H54 (cell line): ENCODE data around the gene DGKK.

Experiments used
- DNase-seq: peaks from one replicate; pipeline ENCODE4 v3.0.0; 2011; ENCODE audit warnings: low spot score, mixed read lengths; ENCODE audit not compliant: insufficient read length
- FAIRE-seq: peaks from 3 replicates; lab custom pipeline; 2011; peaks lifted over from hg19 to GRCh38; lab: Jason Lieb, UNC
- POLR2A ChIP-seq: IDR thresholded peaks from 2 replicates; pipeline ENCODE4 v1.6.1; 2011; ENCODE audit warnings: low read depth, mild to moderate bottlenecking, low read length

The DGKK gene, protein sequence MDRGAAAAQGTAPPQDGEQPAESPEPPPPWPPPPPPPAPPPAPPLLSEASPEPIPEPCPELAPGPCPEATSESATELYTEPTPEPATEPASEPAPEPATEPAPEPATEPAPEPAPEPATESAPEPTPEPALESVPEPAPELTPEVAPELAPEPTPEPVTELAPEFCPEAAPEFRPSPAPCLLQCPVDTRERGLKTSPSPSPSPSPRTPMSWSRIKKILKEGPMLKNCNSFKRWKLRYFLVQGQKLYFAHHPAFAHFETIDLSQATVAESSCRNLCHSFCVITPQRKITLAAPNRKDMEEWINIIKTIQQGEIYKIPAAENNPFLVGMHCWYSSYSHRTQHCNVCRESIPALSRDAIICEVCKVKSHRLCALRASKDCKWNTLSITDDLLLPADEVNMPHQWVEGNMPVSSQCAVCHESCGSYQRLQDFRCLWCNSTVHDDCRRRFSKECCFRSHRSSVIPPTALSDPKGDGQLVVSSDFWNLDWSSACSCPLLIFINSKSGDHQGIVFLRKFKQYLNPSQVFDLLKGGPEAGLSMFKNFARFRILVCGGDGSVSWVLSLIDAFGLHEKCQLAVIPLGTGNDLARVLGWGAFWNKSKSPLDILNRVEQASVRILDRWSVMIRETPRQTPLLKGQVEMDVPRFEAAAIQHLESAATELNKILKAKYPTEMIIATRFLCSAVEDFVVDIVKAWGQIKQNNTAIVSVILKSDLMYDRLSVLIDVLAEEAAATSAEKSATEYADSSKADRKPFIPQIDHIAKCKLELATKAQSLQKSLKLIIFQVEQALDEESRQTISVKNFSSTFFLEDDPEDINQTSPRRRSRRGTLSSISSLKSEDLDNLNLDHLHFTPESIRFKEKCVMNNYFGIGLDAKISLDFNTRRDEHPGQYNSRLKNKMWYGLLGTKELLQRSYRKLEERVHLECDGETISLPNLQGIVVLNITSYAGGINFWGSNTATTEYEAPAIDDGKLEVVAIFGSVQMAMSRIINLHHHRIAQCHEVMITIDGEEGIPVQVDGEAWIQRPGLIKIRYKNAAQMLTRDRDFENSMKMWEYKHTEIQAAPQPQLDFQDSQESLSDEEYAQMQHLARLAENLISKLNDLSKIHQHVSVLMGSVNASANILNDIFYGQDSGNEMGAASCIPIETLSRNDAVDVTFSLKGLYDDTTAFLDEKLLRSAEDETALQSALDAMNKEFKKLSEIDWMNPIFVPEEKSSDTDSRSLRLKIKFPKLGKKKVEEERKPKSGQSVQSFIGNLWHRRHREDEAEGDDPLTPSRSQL

DNA sequence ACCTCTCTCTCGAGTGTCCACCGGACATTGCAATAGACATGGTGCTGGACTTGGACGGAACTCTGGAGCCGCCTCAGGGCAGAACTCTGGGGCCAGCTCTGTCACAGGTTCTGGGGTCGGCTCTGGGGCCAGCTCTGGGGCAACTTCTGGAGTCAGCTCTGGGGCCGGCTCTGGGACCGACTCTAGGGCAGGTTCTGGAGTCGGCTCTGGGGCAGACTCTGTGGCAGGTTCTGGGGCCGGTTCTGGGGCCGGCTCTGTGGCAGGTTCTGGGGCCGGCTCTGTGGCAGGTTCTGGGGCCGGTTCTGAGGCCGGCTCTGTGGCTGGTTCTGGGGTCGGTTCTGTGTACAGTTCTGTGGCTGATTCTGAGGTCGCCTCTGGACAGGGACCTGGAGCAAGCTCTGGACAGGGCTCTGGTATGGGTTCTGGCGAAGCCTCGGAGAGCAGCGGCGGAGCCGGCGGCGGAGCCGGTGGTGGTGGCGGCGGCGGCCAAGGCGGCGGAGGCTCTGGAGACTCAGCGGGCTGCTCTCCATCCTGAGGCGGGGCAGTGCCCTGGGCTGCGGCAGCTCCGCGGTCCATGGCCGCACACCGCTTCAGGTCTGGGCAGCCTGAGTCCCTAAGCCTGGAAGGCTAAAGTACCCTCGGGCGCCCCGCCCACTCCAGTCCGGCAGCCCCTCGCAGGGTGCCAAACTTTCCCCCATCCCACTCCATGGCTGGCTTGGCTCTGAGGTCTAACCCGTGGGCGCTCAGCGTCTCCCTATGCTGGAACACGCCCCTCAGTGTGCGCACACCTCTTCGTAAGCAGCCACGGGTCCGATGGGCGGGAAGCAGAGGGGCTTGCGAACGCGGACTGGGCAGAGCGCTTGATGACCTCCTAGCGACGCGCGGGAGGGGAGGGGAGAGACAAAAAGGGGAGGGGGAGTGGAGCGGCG is at the start of gene DGKK:
DGKK (minus strand) TSS at position 723 of the 929 bp plus-strand sequence; CDS start at position 576, 147 bp downstream.
- no peak for DNase-seq
- FAIRE-seq = no peak

DNA sequence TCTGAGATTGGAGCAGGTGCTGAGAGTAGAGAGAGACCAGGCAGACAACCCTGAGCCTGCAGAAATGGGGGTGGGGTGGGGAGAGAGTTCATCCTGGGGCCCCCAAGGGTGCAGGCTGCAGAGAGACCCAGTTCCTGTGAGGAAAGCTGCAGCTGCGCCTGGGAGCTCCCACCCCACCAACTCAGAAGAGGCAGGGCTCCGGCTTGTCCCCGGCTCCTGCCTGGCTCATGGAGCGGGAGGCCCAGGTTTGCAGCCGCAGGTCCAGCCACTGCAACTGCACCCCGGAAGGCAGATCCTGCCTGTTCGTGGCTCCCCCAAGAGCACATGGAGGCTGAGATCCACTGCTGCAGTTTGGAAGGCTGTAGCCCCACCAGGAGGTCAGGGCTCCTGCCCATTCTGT is 44.2 kb upstream of the DGKK start:
- no peak for FAIRE-seq
- no peak for TF ChIP-seq POLR2A
- DNase-seq = no peak

More for the DNA sequence above, at the start of gene DGKK:
- no peak for TF ChIP-seq POLR2A

GRCh38 chrX:50497114-50497513 is 26.5 kb upstream of the DGKK start:
- no peak for FAIRE-seq
- no peak for TF ChIP-seq POLR2A
- no peak for DNase-seq

DNA sequence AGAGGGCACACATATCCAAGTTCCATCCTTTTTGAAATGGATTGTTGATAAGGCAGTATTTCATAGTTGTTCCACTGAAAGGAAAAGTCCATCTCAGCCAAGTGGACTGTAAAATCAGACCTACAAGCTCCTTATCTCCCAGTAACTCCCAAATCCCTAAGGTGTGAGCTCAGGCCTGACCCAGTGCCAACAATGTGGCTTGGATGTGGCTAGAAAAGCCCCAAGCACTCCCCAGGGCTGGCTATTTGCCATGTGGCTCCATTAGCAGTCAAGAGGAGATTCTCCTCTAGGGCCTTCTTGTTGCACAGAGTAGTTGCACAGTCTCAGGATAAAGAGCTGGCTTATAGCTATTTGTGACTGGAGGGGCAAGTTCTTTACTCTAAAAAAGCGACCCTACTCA is 25.0 kb upstream of the DGKK start:
- FAIRE-seq = no peak
- TF ChIP-seq POLR2A = no peak
- DNase-seq = no peak

- DNase-seq = no peak
- FAIRE-seq = no peak
- TF ChIP-seq POLR2A = no peak
These were observed 22.1 kb upstream of the DGKK start for GRCh38 chrX:50492720-50493119.

DNA sequence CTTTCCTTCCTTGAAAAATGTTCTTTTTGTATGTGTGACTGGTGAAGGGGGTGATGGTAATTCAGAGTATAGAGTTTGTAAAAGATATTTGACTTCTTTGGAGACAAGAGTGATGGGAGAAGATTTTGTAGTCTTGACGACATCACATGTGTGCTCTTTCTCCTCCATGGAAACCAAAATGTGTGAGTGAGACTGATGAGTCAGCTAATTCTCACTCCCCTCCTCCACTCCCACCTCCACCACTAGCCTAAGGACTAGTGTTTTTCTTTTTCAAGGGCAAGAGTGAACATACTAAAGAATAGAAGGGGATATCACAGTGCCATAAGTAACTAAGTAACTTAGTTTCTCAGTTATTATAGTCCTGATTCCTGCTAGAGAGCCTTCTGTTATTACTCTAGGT is 14.0 kb upstream of the DGKK start:
- DNase-seq (no peak), FAIRE-seq (no peak)
- TF ChIP-seq POLR2A = no peak

DNA sequence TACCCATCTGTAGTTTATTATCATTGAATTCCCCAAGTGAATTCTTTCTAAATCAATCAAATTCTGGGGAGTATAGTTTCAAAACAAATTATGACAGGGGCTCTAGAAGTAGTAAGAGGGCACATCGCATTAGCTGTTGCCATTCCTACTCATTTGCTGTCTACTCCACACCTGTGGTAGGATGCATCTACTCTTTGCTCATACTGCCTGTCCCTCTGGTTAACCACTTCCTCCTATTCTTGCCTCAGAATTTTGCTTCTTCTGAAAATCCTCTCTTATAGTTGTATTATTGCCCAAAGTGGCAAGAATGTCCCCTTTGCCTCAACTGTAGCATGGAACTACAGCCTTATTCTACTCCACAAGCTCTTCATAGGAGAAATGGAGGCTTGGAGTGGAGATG is 12.7 kb upstream of the DGKK start:
- FAIRE-seq (no peak), DNase-seq (no peak)
- TF ChIP-seq POLR2A = no peak

DNA sequence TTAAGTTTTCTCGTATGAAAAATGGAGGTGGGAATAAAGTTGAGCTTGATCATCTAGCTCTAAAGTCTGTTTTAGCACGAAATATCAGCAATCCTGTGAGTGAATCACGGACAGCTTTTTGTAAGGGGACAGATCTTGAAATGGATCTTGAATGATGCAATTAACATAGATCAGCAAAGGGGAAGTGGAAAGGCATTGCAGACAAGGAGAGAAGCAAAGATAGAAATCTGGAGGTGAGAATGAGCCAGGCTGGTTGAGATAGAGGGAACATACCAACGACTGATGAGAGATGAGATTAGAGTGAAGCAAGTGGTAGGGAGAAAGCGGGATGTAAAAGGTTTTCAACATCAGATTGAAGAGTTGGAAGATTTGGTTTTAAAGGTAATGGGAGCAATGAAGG is 4.6 kb upstream of the DGKK start:
- DNase-seq = no peak
- FAIRE-seq = no peak
- no peak for TF ChIP-seq POLR2A

DNA sequence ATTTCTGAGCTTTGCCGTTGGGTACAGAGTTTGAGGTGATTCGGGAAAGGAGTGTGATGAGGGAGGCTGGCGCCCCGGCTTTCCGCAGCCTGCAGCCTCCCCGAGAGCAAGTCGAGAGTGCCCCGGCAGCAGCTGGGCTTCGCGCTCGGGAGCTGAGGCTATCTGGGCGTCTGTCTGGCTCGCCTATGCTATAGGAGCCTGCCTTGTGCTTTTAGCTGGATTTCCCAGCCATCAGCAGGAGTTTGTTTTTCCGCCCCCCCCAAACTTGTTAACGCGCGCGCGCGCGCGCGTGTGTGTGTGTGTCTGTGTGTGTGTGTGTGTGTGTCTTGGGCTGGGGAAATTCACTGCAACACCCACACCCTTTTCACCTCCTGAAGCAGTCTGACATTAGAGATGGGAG is 765 bp upstream of the DGKK start:
- FAIRE-seq (no peak), DNase-seq (no peak)
- no peak for TF ChIP-seq POLR2A

DNA sequence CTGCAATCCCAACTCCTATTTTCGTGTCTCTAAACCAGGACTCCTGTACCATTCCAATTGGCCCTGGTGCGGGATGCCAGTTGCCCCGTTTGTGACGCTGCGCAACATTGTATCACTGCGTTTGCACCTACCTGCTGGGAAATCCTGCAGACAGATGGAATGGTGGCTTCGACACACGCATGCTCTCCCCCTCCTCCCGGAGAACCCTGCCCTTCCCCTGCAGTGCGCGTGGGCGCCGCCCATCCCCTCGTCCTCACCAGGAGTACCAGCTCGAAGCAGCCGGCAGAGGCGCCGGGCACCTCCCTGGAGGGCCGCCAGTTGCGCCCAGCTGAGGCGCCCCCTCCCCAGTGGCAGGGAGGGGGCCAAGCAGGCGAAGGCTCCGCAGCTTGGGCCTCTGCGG is 1.4 kb downstream of the DGKK start:
- no peak for TF ChIP-seq POLR2A
- no peak for FAIRE-seq
- no peak for DNase-seq

- no peak for TF ChIP-seq POLR2A
- FAIRE-seq = no peak
- no peak for DNase-seq
These were observed 11.0 kb downstream of the DGKK start for GRCh38 chrX:50459615-50460014.

GRCh38 chrX:50458483-50458882 is 12.1 kb downstream of the DGKK start:
- no peak for TF ChIP-seq POLR2A
- no peak for FAIRE-seq
- no peak for DNase-seq
